Lung (tissue), 12 donors: ENCODE measurements around the gene CEP104. TPM values are rescaled to one million over a fixed set of nuclear protein-coding genes. Genes with fewer than 3 reads are reported as not detected.
"Not testable (repeated sequence)": the region's sequence is repeated elsewhere in the genome, so short reads cannot be mapped to it uniquely, and the experiment has no call there.

Experiments used
- ATAC-seq: fragments of 200-7000 bp; cut with Tn5 transposase; one replicate; pipeline ENCODE4 v1.9.1; 2020; ENCODE audit warnings: moderate number of reproducible peaks; ENCODE audit not compliant: insufficient read depth, low FRiP score
- DNase-seq, 3 donors: peaks; one replicate each; pipeline ENCODE4 v3.0.0-alpha.2; 2013 to 2017
- H3K27ac ChIP-seq, 2 donors: one replicate each; pipeline ENCODE4 v1.5.1; 2013; ENCODE audit warnings: mild to moderate bottlenecking in 2 of 2, moderate library complexity in 2 of 2, control low read depth in 1 of 2, inconsistent platforms in 1 of 2, low read depth in 1 of 2, low read length in 1 of 2
- H3K27me3 ChIP-seq, 3 donors: one replicate each; pipeline ENCODE4 v1.5.1; 2013; ENCODE audit warnings: low read length in 2 of 3; ENCODE audit not compliant: control insufficient read depth in 3 of 3, insufficient read depth in 3 of 3
- H3K36me3 ChIP-seq, 4 donors: one replicate each; pipeline ENCODE4 v1.5.1; 2013; ENCODE audit warnings: low read length in 4 of 4, mild to moderate bottlenecking in 1 of 4, moderate library complexity in 1 of 4; ENCODE audit not compliant: control insufficient read depth in 4 of 4, insufficient read depth in 4 of 4
- H3K4me1 ChIP-seq, 5 donors: one replicate each; pipeline ENCODE4 v1.5.1; 2013; ENCODE audit warnings: low read length in 5 of 5, mild to moderate bottlenecking in 2 of 5, moderate library complexity in 1 of 5; ENCODE audit not compliant: control insufficient read depth in 5 of 5, insufficient read depth in 5 of 5
- H3K4me3 ChIP-seq: one replicate; pipeline ENCODE4 v1.5.1; 2013; ENCODE audit warnings: mild to moderate bottlenecking, control low read depth, moderate library complexity
- H3K9ac ChIP-seq, 2 donors: one replicate each; pipeline ENCODE4 v1.5.1; 2013; ENCODE audit warnings: low read length in 2 of 2, control low read depth in 1 of 2; ENCODE audit not compliant: insufficient read depth in 1 of 2
- H3K9me3 ChIP-seq, 4 donors: one replicate each; pipeline ENCODE4 v1.5.1; 2013; ENCODE audit warnings: low read length in 3 of 4, mild to moderate bottlenecking in 1 of 4, moderate library complexity in 1 of 4; ENCODE audit not compliant: control insufficient read depth in 4 of 4, insufficient read depth in 3 of 4
- CTCF ChIP-seq: IDR thresholded peaks from 2 replicates; pipeline ENCODE4 v1.5.1; 2012; ENCODE audit warnings: mild to moderate bottlenecking; ENCODE audit errors: control extremely low read depth, extremely low read depth
- WGBS, 2 donors: extraction: QIAGEN DNeasy Blood & Tissue Kit; methylation state at CpG; one replicate each; pipeline ENCODE4 v1.1.7; 2013; 5-methylcytosine and 5-hydroxymethylcytosine counted together
- polyA plus RNA-seq, 2 donors: library from polyadenylated mRNA; stranded (reverse); fragments of 200-250 nt; gene quantifications; one replicate each; pipeline ENCODE4 v1.2.1, GENCODE V29; 2013
- total RNA-seq, 2 donors: library from RNA; depleted of rRNA in 1 of 2; stranded (reverse); fragments of >200 nt in 1 of 2; gene quantifications; one replicate each; pipeline ENCODE4 v1.2.1, GENCODE V29; 2014 to 2021
- donor health status: control.
- donor health status: control.
- donor health status: Bipolar disorder and iron deficiency.
- donor health status: healthy.
- donor health status: DM: yes; HTN: yes; CAD: no.

The CEP104 gene
- total and polyA plus RNA-seq, 4 donors: 8.9 to 56.5 (median 25.5) TPM

- WGBS, 2 donors: 97 to 99% methylated on average over 2 of the region's 2 CpGs
- Histone ChIP-seq H3K27me3 (no peaks in the 10 kb centered on the region), H3K36me3 (peaks cover 0 to 30% (median 6%) of the 10 kb centered on the region in 4 donors), H3K4me3 (no peak overlapping the region), H3K9me3 (peaks cover 0 to 4% (median 0%) of the 10 kb centered on the region in 4 donors), H3K27ac (no peak overlapping the region), H3K9ac (no peak overlapping the region), H3K4me1 (no peaks in the 10 kb centered on the region)
- no peak for TF ChIP-seq CTCF
- no peak for DNase-seq
- no peak for ATAC-seq
Measured at GRCh38 chr1:3814065-3814464, 42.9 kb downstream of the CEP104 start.

- Histone ChIP-seq H3K36me3 (peaks cover 0 to 23% (median 6%) of the 10 kb centered on the region in 4 donors), H3K27ac (no peak overlapping the region), H3K9ac (no peak overlapping the region), H3K9me3 (peaks cover 0 to 4% (median 0%) of the 10 kb centered on the region in 4 donors), H3K4me3 (no peak overlapping the region), H3K4me1 (no peaks in the 10 kb centered on the region), H3K27me3 (no peaks in the 10 kb centered on the region)
- no peak for ATAC-seq
- no peak for TF ChIP-seq CTCF
- 67 to 77% methylated on average over 2 of the region's 2 CpGs for WGBS, 2 donors
- DNase-seq: no peak
Measured at GRCh38 chr1:3811595-3811911, 45.5 kb downstream of the CEP104 start.

- H3K4me3 ChIP-seq, ATAC-seq, H3K27ac ChIP-seq, H3K9me3 ChIP-seq, H3K27me3 ChIP-seq, H3K4me1 ChIP-seq, DNase-seq, H3K9ac ChIP-seq: not testable (repeated sequence)
- WGBS, 2 donors: 81 to 85% methylated on average over 9 of the region's 9 CpGs
- peaks cover 0 to 12% (median 2%) of the 10 kb centered on the region in 4 donors for H3K36me3 ChIP-seq
Measured at GRCh38 chr1:3810149-3810761, 46.8 kb downstream of the CEP104 start.

- peaks cover 0 to 7% (median 2%) of the 10 kb centered on the region in 4 donors for H3K36me3 ChIP-seq
- DNase-seq (no peak), ATAC-seq (no peak)
- no peak for TF ChIP-seq CTCF
- no peak overlapping the region for H3K27ac ChIP-seq
- H3K9ac ChIP-seq: no peak overlapping the region
- H3K27me3 ChIP-seq: no peaks in the 10 kb centered on the region
- H3K9me3 ChIP-seq: peaks cover 0 to 4% (median 0%) of the 10 kb centered on the region in 4 donors
- no peak overlapping the region for H3K4me3 ChIP-seq
- no peaks in the 10 kb centered on the region for H3K4me1 ChIP-seq
- 64 to 80% methylated on average over 7 of the region's 7 CpGs for WGBS, 2 donors
Measured at GRCh38 chr1:3809680-3810079, 47.3 kb downstream of the CEP104 start.
